ENCODE data around the gene IRF8.
A peak's percentile ranks its signal among the peaks of the same experiment; 100 is the strongest.
"Not testable (repeated sequence)": the region's sequence is repeated elsewhere in the genome, so short reads cannot be mapped to it uniquely, and the experiment has no call there.

The IRF8 gene

DNA sequence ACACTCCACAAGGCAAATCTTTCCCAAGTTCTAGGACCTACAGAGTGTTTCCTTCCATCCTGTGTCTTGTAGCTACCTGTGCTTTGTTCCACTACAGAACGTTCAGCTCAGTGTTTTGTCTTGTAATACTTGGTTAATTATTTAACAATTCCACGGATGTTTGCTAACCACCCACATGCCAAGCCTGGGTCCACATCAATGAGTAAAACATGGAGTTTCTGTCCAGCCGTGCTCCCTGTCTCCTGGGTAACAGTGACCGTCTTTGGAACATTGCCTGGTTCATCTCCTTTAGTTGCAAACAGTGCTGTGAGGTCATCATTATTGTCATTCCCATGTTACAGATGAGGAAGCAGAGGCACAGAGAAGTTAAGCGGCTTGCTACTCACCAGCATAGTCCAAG lies 41.3 kb downstream of the IRF8 start:
- DNase-seq = no peak

DNA sequence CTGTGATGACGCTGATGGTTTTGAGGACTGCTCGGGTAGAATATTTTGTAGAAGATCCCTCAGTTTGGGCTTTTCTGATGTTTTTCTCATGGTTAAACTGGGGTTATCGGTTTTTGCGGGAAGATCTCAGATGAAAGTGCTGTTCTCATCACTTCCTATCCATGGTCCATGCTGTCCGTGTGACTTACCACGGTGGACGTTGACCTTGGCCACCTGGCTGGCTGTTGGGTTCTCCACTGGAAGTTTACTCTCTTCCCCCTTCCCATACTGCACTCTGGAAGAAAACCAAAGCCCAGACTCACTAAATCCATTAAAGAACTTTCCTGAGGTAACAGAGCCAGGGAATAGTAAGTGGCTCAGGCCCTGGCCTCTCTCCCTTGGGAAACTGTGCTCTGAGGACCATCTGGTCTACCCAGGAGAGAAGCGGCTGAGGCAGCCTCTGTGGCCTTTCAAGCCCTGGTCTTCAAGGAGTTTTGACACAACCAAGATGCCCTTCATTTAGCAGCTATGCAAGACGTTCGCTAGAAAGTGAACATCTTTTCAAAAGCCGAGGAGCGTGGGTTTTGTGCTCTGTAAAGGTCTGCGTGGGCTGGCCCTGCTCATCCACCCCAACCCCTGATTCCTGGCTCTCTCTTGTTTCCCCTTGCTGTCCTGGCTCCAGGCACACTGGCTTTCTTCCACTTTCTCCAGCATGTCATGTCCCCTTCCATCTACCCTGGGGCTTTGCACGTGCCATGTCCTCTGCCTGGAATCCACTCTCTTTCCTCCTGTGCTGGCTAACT lies 43.1 kb downstream of the IRF8 start:
- no peak for DNase-seq

DNA sequence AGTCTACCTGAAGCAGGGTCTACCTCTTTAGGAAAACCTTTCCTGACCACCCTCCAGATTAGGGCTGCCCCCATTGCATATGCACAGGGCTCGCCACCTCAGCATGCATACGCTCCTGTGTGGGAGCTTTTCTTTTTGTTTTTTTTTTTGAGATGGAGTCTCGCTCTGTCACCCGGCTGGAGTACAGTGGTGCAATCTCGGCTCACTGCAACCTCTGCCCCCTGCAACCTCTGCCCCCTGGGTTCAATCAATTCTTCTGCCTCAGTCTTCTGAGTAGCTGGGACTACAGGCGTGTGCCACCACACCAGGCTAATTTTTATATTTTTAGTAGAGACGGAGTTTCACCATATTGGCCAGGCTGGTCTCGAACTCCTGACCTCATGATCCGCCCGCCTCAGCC lies 43.7 kb downstream of the IRF8 start:
- not testable (repeated sequence) for DNase-seq

DNA sequence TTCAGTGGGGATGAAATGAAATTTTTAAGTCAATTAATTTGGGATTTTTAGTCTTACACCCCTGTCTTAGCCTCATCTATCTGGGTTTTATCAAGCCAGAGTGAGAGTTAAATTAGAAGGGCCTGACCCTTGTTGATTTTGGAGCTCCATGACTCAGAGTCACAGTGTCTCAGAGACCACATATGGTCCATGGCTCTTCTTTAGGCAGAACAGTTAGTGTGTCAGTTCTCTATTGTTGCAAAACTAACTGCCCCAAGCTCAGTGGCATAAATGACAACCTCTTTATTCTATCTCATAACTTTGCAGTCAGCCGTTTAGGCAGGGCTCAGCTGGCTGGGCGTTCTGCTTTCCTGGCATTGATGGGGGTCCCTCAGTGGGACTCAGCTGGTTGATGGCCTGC lies 44.7 kb downstream of the IRF8 start:
- DNase-seq = no peak

DNA sequence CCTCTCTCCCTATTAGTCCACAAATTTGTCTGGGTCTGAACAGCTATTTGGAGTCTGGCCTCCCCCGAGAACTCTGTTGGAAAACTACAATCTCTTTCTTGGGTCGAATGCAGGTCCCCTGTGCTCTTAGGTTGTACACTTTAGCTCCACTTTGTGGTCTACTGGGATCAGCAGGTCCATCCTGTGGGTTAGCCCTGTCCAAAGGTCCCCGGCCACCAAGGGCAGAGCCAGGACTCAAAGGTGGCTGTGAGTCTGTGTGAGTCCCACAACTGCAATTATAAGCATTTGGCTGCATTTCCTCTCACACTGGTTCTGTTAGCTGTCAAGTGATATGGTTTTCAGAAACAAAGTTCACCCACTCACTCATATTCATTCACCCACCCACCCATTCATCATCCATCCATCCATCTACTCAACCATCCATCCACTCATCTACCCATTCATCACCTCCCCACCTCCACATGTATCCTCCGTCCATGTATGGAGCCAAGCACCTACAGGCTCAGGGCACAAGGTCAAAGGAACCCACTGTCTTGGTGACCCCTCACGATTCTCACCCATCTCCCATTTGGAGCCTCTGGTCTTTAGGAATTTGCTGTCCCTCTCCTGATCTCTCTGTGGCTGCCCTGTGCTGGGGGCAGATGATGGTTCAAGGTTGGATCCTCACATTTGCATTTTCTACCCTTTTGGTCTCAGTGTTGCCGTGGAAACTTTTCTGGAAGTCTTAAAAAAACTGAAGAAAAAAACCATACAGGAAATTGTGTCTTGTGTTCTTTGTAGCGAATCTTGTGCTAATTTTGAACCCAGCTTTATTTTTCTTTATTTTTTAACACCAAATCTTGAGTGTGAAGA lies 45.8 kb downstream of the IRF8 start:
- DNase-seq = no peak

DNA sequence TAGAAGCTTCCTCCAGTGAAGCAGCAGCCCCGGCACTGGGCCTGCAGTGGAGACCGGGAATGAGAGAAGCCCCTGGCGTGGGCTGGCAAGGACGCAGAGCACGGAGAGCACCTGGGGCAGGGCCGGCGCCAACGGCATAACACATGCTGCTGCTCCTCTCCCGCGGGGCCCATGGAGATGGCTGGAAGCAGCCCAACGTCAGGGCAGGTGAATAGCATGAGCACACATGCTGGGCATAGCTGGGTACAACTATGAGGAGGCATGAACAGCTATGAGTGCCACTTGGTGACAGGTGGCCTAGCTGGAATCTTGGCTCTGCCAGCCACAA lies 46.4 kb downstream of the IRF8 start:
- DNase-seq = no peak

DNA sequence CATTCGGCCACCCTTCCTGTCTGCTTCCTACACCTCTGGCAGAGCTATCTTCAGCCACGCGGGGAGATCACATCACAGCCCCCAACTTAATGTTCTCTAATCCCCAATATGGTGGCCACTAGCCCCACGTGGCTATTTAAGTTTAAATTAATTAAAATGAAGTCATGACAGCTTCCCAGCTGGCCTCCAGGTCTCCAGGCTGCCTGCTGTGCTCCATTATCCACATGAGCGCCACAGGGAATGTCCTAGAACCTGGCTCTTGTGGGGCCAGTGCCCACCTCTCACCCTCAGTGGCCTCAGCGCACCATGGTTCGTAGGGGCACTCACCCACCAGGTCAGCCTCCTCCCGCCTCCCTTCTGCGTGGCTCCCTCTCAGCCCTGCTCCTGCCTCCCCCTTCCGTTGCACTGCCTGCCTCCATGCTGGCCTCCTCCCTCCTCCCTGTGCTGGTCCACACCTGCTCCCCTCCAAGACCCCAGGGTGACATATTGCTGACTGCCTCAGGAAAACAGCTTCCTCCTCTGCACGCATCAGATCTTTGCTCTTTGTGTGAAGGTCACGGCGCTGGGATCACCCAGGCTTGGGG lies 47.7 kb downstream of the IRF8 start:
- no peak for DNase-seq

DNA sequence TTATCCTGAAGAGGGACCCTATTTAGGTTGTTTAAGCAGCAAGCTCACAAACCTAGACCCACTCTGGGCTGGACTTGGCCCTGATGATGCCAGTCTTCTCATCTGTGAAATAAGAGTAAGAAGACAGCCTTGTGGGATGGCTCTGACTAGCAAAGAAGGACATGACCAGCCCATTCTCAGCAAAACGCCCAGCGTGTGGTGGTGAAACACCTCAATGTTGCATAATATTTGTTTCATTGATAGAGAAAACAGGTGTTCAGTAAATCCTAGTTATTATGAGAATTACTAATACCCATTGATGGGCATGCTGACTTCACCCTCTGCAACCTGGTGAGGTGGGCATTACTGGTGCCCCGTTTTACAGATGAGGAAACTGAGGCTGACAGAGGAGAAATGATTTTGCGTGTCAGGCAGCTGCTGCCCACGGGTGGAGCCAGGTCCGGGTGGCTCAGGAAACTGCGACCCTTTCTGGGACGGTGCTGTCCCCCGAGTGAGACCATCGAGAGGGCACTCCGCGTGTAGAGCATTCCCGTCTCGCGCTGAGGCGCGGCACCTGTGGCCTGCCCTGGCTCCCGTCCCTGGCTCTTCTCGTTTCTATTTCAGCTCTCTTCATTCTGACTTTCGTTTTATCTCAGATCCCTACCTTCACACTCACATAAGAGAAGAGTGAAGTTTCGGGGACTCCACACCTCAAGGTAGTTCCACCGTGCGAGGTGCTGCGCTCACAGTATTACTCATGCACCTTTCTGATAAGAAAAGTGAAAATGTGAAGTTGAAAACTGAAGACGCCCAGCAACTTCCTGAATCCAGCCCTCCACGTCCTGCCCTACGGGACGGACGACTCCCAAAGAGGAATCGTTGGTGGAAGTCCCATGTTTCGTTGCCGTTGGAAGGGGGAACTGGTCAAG lies 48.5 kb downstream of the IRF8 start:
- DNase-seq = peak in 1 of 4 experiments; percentile 8

DNA sequence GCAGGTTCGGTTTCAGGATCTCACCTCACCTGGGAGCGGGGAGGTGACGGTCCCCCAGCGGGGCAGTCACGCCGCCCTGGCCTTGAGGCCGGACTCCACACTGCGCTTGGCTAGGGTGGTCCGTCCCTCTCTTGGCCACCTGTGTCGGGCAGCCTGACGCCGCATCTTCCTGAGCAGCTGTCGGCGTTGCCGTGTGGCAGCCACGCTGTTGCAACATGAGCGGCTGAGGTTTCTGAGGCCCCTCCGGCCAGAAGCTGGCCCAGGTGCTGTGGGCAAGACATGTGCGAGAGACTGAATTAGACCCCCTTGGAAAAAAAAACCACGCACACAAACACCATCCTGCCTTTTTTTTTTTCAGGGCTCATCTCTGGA lies 49.2 kb downstream of the IRF8 start:
- DNase-seq = no peak

DNA sequence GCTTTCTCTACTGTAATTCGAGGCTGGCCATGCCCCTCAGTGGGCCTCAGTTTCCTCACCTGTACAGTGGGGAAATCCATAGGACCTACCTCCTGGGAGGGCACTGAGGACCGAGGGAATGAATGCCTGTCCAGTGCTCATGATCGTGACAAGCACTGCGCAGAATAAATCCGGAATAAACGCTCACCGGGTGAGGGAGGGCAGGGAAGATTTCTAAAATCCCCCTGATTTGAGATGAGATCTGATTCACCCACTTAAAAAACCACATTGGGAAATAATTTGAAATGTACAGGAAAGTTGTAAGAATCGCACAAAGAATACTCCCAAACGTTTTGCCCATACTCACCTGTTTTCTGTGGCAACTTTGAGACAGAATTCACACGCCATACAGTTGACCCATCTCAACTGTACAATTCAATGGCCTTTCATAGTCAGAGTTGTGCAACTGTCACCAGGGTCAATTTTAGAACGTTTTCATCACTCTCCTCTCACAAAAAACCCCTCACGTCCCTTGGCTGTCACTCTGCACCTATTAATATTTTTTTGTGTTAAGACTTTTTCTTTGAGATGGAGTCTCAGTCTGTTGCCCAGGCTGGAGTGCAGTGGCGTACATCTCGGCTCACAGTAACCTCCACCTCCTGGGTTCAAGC lies 49.8 kb downstream of the IRF8 start:
- no peak for DNase-seq

DNA sequence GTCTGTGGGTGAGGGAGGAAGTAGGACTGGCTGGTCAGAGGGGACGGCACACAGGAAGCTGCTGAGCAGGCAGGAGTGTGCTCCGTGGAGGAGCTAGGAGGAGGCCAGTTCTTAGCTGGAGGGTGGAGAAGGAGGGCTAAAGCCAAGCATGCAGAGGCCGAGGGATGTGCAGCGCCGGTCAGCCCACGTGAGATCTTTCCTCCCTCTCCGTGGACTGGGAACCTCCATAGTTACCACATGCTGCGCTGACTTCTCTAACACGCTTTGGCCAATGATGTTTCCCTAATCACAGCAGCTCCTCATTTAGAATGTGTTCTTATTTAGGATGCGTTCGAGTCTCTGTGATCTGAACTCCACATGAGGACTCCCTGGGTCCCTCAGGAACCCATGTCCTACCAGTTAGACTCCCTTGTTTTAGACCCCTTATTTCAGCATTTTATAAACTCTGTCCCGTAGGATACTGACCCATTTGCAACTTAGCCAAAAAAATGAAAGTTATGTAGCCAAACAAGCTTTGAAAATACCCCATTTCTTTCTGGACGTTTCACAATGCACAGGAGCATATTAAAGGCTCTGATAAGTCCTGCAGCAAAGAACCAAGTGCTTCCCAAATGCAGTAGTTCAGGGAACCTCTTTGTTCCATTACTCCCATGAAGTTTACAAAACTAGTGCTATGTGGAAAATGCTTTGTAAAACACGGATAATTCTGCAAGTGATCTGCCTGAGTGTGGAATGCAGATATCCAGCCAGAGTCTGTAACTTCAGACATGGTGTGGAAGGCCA lies 51.4 kb downstream of the IRF8 start:
- DNase-seq = no peak

DNA sequence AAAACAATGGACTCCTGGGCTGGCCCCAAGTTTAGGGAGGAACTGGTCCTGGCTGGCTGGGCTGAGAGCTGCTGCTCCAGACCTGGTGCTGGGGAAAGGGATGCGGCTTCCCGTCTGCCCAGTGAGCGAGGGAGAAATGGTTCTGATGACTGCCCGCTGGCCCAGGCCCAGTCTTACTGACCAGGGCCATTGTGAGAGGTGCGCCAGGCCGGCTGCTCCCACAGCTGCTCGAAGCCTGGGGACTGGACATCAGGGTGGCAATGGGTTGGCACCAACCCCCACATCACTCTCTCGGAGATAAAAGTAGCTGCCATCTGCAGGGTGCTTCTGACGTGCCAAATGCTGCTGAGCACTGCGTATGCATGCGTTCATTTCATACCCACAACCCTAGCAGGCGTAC lies 53.2 kb downstream of the IRF8 start:
- no peak for DNase-seq

DNA sequence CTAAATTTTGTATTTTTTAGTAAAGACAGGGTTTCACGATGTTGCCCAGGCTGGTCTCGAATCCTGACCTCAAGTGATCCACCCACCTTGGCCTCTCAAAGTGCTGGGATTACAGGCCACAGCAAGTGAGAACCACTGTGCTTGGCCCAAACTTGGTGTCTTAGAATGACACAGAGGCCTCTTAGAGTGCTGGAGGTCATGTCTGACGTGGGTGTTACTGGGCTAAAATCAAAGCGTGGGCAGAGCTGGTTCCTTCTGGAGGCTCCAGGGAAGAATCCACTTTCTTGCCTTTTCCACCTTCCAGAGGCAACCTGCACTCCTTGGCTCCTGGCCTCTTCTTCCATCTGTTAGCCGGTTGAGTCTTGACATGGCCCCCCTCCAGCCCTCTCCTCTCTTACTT lies 53.8 kb downstream of the IRF8 start:
- no peak for DNase-seq

DNA sequence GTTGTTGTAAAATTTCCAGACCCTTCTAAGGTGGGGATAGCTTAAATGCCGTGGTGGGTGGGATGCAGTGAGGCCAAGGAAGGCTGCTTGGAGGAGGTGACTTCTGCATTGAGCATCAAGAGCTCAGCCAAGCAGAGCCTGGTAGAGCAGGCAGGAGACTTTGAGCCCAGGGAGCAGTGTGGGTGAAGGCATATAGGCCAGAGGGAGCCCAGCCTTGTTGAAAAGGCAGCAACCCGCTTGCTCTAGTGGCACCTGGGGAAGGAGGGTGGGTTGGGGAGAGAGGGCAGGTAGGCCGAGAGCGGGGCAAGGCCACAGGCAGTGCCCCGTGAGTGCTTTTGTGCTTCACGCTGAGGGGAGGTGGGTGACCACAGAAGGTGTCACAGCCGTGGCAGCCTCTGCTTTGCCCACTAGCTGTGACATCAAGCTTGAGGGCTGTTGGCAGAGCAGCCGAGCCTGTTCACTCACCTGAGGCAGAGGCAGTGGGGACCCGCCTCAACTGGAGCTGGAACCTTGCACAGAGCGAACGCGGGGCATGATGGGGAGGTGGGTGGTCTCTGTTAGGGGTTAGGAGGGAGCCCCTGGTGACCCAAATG lies 56.1 kb downstream of the IRF8 start:
- no peak for DNase-seq

DNA sequence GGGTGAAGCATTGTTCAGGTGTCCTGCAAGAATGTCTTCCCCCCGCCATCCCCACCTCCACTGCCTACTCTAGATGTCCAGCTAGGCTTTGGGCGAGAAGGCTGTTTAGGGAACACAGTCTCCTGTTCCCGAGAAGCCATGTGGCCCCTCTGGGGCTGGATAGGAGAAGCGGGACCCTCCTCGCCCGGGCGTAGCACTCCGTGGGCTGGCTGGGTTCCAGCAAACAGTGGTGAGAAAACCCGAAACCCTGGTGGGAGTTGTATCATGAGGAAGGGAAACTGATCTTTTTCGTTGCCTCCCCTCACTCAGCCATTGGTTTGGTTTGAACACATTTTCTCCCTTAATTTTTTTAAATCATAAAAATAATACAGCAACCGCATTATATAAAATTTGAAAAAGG lies 56.6 kb downstream of the IRF8 start:
- no peak for DNase-seq

DNA sequence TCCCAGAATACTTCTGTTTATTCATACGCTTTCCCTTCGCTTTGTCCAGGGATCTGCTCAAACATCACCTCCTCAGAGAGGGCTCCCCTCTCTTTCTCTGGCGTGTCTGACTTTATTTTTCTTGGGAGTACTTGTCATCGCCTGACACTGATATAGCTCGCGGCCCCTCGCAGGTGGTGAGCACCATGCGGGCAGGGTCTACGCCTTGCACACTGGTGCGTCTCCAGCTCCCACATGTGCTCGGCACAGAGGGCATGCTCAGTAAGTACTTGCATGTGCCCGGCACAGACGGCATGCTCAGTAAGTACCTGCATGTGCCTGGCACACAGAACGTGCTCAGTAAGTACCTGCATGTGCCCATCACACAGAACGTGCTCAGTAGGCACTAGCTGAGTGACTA lies 57.5 kb downstream of the IRF8 start:
- no peak for DNase-seq

DNA sequence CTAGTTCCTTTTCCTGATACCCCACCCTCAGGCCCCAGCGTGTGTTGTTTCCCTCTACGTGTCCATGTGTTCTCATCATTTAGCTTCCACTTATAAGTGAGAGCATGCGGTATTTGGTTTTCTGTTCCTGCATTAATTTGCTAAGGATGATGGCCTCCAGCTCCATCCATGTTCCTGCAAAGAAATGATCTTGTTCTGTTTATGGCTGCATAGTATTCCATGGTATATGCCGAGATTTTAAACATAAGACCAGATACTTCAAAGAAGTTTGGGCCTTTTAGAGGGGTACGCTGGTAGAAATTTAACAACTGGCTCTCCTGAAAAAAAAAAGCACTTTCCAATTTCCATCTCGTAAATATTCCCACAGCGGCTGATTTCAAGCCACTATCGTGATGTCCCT lies 59.8 kb downstream of the IRF8 start:
- no peak for DNase-seq

DNA sequence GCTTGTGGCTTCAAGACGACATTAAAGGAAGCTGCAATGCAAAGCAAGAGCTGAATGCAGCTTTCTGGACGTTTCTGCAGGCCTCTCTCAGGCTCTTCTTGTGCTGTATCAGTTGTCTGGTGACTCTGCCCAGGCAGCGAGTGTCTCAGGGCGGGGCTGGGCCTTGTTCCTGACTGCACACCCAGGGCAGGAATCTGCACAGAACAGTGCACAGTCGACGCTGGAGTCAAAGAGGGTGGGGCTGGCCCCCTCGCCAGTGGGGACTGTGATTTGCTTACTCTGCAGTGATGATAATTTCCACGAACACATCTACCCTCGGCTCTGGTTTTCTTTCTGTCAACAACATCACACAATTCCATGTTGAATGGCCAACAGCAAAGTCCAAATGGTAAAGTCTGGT lies 60.7 kb downstream of the IRF8 start:
- DNase-seq = no peak

DNA sequence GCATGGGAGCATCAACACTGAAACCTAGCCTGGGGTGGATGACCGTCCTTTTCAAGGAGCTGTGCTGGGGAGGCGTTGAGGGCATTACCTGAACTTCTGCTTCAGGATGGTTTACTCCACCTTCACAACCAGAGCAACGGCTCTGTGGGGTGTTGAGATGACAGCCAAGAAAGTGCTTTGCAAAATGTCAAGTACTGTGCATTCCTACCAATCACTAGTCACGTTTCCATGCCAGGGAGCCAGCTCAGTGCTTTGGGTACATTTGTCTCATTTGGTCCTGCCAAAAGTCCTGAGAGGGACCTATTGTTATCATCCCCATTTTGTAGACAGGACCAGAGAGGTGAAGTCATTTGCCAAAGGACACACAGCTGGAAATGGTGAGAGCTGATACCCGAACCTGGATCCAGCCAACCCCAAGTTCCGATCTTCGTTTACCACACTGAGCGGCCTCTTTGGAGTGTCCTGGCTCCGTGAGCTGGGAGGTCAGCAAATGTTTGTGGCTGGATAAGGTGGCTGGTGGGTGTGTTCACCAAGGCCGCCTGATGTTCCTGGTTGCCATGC lies 61.6 kb downstream of the IRF8 start:
- DNase-seq = no peak

DNA sequence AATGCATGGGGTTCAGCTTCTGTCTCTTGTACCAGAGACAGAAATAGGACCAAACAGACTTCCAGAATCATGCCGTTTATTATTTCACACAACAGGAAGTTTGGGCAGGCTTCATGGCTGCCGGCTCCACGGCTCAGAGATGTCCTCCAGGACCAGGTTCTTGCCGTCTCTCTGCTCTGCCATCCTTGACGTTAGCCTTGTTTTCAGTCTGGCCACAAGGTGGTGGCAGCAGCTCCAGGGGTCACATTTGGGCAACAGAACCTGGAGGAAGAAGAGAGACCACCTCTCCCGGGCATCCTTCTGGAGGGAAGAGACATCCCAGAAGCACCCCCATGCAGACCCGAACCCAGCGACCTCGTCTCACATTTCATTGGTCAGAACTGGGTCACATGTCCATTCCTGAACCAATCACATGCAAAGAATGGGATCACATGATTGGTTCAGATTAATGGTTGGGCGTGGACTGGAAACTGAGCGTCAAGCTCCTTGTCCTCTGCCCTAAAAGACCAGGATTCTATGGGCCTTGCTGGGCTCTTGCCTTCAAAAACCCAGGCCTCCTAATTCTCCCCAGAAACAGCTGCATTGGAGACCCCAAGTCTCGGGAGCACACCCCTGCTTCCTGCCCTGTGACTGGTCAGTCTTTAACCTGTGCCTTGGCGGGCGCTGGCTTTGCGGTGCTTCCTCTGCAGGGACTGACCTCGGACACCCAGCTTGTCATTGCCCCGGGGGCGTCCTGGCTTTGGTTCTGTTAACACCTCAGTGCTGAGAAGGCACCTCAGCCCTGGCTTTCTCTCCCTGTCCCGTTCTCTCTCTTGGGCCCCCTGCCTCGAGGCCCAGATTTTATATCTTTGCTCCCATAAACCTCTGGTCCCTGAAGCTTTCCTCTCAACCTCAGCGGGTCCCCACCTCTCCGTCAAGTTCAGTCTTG lies 63.3 kb downstream of the IRF8 start:
- no peak for DNase-seq

Data from activated CD4-positive, CD25-positive, alpha-beta regulatory T cell (primary cell).